Activated T-cell treated with anti-CD3 and anti-CD28 coated beads, Interleukin-2, amount 50 U/mL, for 48 hours (primary cell): Measurements from ENCODE around the gene ZNF474.

Experiments used
- DNase-seq, 2 experiments: peaks; one replicate each; pipeline ENCODE4 v3.0.0-alpha.2; 2020

The ZNF474 gene

DNA sequence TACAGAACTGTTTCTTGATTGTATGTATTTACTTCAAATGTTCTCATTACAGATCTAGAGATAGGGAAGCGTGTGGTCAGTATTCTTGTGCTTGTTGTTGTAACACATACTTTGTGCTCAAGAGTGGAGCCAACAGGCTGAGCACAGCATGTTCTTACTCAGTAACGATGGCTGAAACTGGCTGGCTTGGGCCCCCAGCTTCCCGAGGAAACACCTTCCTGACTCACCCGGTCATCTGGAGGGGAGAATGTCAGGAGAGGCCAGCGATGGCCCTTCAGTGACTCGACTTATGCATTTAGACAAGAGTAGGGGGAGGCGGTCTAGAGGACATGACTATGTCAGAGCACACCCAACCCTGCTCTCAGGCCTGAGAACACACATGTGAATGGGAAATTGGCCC lies 25.6 kb downstream of the ZNF474 start:
- no peak for DNase-seq

DNA sequence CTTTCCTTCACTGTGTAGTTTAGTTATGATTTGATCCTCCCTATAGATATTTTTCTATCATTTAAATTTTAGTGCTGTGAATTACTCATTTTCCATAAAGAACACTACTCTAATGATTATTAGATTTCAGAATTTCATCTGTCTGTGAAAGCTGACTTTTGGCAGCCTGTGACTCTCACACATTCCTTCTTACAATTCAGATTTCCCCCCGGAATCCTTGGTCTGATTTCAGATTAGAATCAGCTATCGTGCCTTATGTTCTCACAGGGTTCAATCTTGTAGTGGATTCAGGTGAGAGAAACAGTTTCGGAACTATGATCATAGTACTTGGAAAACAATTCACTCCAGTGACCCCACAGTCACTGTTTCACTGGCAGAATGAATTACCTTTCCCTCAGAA lies 26.2 kb downstream of the ZNF474 start:
- DNase-seq, result no peak

DNA sequence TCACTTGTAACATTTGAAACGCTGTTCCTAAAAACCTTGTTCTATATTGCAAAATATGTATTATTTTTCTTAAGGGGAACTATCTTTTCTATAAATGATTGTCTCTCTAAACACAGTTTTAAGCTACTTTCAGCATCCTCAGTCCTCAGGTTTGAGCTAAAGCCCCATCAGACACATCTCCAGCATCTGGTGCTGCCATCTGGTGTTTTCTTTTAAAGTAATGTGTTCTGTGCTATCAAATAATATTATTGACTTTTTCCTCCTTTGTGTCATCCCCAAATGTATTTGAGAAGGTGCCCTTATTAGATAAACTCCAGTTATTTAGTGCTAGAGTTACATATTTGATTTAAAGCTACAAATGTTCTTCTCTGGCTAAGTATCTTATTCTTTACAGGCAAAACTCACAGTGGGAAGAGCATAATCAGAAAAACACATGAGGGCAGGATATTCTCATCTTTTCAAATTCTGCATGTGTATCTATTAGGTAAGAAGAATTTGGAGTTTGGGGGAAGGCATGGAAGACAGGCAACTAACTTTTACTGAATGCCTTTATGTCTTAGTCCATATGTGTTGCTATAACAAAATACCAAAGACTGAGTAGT lies 27.5 kb downstream of the ZNF474 start:
- no peak for DNase-seq

DNA sequence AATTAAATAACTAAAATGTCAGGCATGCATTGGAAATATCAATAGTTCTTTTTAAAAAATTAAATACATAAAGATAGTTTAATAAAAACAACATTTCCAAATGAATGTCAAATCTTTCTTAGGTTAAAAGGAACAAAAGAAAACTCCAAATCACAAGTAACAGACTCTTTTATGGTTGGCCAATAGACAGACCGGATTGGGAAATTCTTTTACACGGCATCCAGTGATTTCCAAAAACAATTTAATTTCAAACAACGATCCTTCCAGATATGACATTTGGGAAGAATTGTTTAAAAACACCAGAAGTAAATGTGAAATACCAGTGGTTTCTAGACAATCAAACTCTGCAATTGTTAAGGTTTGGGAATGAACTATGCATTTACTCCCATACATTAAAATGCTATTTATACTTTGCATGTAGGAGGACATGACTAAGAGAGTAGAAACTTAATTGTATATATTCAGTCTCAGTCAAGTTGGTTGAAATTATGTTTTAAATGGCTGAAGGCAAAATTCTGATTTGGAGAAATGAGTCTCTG lies 32.8 kb downstream of the ZNF474 start:
- no peak for DNase-seq

DNA sequence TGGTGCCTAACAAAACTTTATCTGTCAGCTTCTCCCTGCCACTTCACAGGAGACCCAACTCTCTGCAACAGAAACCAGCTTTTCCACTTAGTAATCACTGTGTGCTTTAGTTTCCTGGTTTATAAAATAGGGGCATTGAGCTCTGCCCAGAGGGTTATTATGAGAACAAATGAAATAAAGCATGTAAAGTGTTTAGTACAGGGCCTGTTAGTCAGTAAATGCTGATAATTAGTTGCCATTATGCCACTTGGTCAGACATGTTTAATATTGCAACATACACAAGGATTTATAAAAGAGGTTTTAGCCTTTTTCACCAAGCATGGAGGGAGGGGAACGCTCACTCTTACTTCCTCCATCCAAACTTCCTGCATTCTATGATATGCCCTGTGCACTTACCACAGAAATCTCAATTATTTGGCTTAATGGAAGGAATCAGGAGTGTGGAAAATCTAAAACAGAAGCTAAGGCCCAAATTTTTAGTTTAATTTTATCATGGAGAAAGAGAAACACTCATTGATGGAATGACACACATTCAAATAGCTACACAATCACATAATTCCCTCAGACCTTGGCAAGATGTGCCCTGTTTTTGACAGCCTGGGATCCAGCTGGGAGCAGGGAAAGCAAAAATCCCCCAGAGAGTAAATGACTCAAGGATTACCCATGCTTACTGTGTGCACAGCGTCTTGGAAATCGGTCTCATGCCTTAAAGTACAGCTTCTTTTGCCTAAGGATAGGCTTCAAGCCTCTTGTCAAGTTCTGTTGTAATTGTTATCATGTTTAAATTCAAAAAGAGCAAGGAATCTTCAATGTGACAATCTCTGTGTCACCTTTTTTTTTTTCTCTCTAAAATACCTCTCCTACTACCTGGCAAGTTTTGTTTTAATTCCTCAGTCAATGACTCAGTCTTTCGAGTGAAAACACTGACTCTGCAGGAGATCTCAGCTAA lies 34.0 kb downstream of the ZNF474 start:
- no peak for DNase-seq

DNA sequence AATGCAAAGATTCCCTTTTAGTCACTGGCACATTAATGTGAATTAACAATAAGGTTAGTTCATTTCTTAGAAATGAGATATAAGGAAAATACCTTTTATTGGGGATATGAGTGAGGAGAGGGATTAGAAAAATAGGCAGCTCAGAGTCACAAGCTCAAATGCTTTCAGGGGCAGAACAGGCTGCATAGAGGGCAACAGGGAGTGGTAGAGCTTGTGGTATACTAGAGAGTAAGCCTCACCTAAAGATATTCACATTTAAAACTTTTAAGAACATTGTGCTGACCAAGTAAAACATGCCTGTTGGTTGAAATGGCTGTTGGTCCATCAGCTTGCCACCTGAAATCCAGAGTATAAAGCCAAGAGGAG lies 34.7 kb downstream of the ZNF474 start:
- no peak for DNase-seq

- DNase-seq, result no peak
Observed at GRCh38 chr5:122164831-122165558, 35.6 kb downstream of the ZNF474 start.

- DNase-seq, result no peak
Observed at GRCh38 chr5:122165559-122166078, 36.3 kb downstream of the ZNF474 start.

DNA sequence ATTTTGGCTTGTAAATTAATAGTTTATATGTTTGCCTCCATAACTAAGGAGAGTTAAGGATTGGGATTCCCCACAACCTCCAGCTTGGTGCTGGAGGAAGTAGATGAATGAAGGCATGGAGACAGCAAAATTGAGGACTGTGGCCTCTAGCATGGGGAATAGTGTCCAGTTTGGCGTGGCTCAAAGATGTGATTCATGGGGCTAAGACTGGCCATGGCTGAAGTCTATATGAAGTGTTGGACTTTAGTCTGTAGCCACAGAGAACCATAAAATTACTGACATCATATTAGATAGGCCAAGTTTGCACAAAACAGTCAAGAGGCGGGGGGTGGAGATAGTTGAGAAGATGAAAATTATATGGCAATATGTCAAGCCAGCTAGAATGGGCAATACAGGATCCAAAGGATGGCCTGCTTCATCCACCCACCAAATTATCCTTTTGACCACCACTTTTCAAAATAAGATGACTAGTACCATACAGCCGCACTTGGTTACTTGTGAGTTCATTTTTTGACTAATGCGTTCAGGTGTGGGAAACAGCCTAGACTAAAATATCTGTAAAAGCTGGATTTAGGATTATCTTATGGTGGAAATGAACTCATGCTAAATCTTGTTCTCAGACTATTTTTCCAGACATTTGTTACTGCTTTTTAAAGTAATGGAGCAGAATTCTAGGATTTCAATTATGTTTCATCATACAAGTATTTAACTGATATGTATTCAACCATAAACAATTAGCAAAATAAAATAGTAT lies 40.2 kb downstream of the ZNF474 start:
- no peak for DNase-seq

- no peak for DNase-seq
Observed at GRCh38 chr5:122170620-122171019, 41.3 kb downstream of the ZNF474 start.

- DNase-seq, result no peak
Observed at GRCh38 chr5:122172207-122172606, 42.9 kb downstream of the ZNF474 start.

- no peak for DNase-seq
Observed at GRCh38 chr5:122173474-122174415, 44.4 kb downstream of the ZNF474 start.

- no peak for DNase-seq
Observed at GRCh38 chr5:122175091-122175490, 45.7 kb downstream of the ZNF474 start.

GRCh38 chr5:122175852-122176251 lies 46.5 kb downstream of the ZNF474 start:
- no peak for DNase-seq

DNA sequence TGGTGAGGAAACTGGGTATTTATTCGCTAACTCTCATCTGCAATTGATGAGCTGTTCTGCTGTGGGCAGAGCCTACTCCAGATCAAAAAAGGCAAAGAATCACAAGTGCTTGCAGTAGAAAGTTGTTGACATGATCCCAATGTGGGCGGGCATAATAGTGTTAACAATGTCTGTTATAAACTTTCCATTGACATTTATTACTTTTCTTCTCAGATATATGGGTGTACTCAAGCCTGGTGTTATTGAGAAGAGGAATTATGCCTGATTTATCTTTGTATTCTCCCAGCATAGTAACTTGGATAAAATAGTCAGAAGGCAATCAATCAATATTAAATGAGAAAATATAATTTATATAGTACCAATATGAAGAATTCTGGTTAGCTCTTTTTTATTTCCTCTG lies 47.8 kb downstream of the ZNF474 start:
- DNase-seq, result no peak

GRCh38 chr5:122179701-122180100 lies 50.4 kb downstream of the ZNF474 start:
- no peak for DNase-seq

DNA sequence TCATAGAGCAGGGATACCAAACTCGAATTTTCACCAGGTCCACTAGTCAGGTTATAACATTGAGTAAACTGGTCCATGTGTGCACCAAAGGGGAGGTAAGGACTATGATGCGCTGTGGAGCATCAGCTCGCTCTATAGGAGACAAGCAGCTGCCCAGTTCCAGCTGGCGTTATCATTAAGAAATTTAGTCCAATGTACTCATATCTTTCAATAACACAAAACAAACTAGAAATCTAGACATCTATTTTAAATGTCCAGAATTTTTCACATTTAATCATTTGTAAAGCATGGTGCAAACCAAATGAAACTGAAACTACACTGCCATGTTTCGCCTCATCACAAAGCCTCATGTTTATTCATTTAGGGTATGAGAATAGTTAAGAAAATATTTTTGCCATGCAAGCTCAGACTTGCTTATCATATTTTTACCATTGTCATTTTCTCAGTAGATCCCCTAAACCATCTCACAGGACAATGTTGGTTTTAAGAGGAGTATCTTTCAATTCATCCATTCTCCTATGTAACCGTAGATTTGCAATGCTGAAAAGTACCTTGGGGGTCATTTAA lies 50.9 kb downstream of the ZNF474 start:
- no peak for DNase-seq

DNA sequence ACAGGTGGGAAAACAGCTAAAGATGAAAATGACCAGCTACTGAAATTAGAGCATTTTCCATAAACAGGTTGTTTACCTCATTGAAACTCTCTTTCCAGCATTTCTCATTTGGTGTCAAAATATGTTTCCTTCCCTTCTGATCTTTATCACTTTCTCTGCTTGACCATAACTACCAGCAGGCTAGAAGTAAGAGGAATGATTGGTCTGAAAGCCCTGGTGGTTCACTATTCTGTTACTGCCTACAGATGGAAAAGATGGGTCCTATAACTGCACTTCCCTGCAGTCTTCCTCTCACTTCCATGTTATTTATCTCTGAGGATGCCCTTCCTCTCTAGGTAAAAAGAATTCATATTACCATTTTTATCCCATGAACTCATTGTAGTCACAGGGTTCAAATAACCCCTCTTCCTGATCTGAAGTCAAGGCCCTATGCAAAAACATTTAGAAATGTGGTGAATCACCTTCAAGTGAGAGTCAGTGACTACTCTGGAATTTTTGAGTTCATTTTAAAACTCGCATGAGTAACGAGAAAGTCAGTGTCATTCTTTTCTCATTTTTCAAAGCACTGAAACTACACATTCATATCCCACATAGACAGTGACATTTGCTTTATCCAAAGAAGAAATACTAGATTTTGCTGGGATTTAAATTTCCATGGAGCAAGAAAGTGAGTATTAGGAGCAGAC lies 51.7 kb downstream of the ZNF474 start:
- no peak for DNase-seq

- DNase-seq, result no peak
Observed at GRCh38 chr5:122181863-122182262, 52.5 kb downstream of the ZNF474 start.

DNA sequence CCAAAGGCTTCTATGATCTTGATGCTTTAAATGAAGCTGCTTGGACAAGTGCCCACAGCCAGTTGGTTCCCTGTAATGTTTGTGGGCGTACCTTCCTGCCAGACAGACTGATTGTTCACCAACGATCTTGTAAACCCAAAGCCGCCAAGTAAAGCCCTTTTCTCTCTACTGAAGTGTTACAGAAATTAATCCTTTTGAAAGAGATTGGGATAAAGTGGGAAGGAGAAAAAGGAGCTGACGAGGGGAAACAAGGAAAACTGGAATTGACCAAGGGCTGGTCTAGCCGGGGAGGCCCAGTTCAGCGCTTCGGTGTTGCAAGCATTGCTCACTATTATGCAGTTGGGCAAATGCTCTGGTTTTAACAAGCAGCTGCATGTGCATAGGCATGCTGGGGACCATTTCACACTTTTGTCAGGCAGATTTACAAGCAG lies 53.2 kb downstream of the ZNF474 start:
- DNase-seq, result no peak
